ENCODE data around the gene PRAMEF1. TPM values are rescaled to one million over a fixed set of nuclear protein-coding genes. Genes with fewer than 3 reads are reported as not detected.

Gene PRAMEF1
- total and polyA plus RNA-seq, 2 of the 4 experiments (the other 2 are of a cell fraction): not detected

GRCh38 chr1:12775443-12775842, 15.8 kb upstream of the PRAMEF1 start:
- in situ Hi-C loops (cut with MboI; ENCODE audit: low sequenced_read_pairs): no loop called here
- H4K8ac ChIP-seq (ENCODE audit: low read depth in 2 of 2, low read length in 2 of 2): no peak overlapping the region
- CTCF ChIA-PET: no interaction called here

More at GRCh38 chr1:12775443-12775842, 15.8 kb upstream of the PRAMEF1 start:
- H3K14ac ChIP-seq (replicated peaks; ENCODE audit: low read depth, low read length): no peak overlapping the region
- POLR2A ChIA-PET (ENCODE audit: unreplicated experiment): no interaction called here
- H4K20me1 ChIP-seq (ENCODE audit: insufficient read depth, low read length): no peaks in the 10 kb centered on the region
- H3K27me3 ChIP-seq (ENCODE audit: control insufficient read depth, insufficient read depth, low read length): no peaks in the 10 kb centered on the region
- H3K4me1 ChIP-seq (ENCODE audit: control insufficient read depth, insufficient read depth, low read length): no peaks in the 10 kb centered on the region
- no peak overlapping the region for H2BK15ac ChIP-seq (ENCODE audit: low read depth, low read length)
- H2AFZ ChIP-seq (replicated peaks; ENCODE audit: low read length, poor library complexity): no peak overlapping the region
- no peak overlapping the region for H3K56ac ChIP-seq (ENCODE audit: extremely low read depth, insufficient read depth, low read length)
- no peak overlapping the region for H3K4me2 ChIP-seq (ENCODE audit: low read depth, low read length)
- H2BK5ac ChIP-seq (ENCODE audit: low read depth, low read length, poor library complexity, severe bottlenecking): no peak overlapping the region
- no peak overlapping the region for H3K4me3 ChIP-seq (ENCODE audit: insufficient read depth, low read depth, low read length)
- H3K18ac ChIP-seq (ENCODE audit: low read depth, low read length): no peak overlapping the region
- no peak for ATAC-seq (ENCODE audit: low read depth)
- H3K9me1 ChIP-seq (ENCODE audit: insufficient read depth, low read length): no peaks in the 10 kb centered on the region
- H2AK9ac ChIP-seq (replicated peaks; ENCODE audit: low read depth, low read length, poor library complexity): no peak overlapping the region
- intact Hi-C loops (cut with micrococcal nuclease): no loop called here
- no peak overlapping the region for H2BK20ac ChIP-seq (ENCODE audit: low read depth, low read length)
- DNase-seq: no peak
- whole genome bisulfite sequencing, 2 experiments (ENCODE audit: extremely low coverage in 2 of 2, insufficient read length in 1 of 2): no CpG with 5 or more reads among the region's 8 CpGs
- no peak overlapping the region for H2AK5ac ChIP-seq (ENCODE audit: low read depth, low read length)
- peaks cover 36% of the 10 kb centered on the region for H3K9me3 ChIP-seq (ENCODE audit: control insufficient read depth, insufficient read depth, low read length)
- no peak overlapping the region for H4K5ac ChIP-seq (ENCODE audit: low read depth, low read length)
- H2BK120ac ChIP-seq (ENCODE audit: low read depth, low read length): no peak overlapping the region
- no peak overlapping the region for H3K23ac ChIP-seq (ENCODE audit: low read depth, low read length)
- H3K36me3 ChIP-seq (ENCODE audit: control insufficient read depth, insufficient read depth, low read length): no peaks in the 10 kb centered on the region
- BruUV-seq (replicated peaks): no TSS peak
- H3K4ac ChIP-seq (ENCODE audit: low read depth, low read length): no peak overlapping the region
- dilution Hi-C loops (cut with HindIII; ENCODE audit: low sequenced_read_pairs, unreplicated experiment): no loop called here
- H3K9ac ChIP-seq (ENCODE audit: low read depth, low read length): no peak overlapping the region
- no peak for TF ChIP-seq CHD1 (IDR thresholded peaks at IDR 0.05; ENCODE audit: low read depth, low read length)
- TF ChIP-seq NFE2L2 (IDR thresholded peaks at IDR 0.05; ENCODE audit: low read depth, low read length): no peak
- H3K79me1 ChIP-seq (ENCODE audit: low read depth in 1 of 2, low read length in 2 of 2): no peaks in the 10 kb centered on the region
- H3K27ac ChIP-seq (ENCODE audit: insufficient read depth, low read length): no peak overlapping the region
- no peak overlapping the region for H4K91ac ChIP-seq (ENCODE audit: insufficient read depth, low read depth, low read length)

Measured in IMR-90 (cell line).